Stimulated activated CD4-positive, alpha-beta T cell treated with anti-CD3 and anti-CD28 coated beads, Interleukin-15, amount 100 ng/mL, for 24 hours (primary cell): ENCODE results near the gene WIPF2.

ENCODE experiments used
- DNase-seq: peaks from one replicate; pipeline ENCODE4 v3.0.0-alpha.2; 2020

WIPF2 gene

DNA sequence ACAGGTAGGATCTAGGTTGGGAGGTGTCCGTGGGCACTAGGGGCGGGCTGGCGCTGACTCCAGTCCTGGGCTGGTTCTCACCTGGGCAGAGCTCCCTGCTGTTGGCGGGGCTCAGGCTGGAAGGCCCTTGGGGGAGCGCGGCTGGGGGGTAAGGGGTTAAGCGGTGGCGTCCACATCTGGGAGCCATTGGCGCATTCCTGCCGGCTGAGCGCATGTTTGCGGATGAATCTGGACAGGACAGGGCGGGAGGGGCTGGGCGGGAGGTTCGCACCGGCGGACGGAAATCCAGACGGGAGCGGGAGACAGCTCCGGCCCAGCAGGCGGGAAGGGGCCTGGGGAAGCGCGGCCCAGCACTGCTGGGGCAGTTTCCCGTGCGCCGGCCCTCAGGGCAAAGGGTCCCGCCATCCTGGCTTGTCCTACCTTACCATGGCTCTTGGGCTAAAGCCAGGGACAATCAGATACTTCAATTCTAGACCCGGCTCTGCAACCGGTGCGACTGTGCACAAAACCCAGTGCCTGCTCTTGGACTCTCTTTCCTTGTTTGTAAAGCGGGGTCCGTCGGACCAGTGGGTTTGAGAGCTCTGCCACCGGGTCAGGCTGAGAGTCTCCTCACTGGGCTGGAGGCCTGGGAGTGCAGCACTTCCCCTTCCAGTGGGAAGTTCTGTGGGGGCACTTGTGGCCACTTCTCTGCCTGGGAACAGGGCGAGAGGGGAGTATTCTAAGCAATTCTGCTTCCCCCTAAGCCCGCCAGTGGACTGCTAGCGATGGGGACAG, 97.7 kb downstream of the WIPF2 start:
- no peak for DNase-seq

DNA sequence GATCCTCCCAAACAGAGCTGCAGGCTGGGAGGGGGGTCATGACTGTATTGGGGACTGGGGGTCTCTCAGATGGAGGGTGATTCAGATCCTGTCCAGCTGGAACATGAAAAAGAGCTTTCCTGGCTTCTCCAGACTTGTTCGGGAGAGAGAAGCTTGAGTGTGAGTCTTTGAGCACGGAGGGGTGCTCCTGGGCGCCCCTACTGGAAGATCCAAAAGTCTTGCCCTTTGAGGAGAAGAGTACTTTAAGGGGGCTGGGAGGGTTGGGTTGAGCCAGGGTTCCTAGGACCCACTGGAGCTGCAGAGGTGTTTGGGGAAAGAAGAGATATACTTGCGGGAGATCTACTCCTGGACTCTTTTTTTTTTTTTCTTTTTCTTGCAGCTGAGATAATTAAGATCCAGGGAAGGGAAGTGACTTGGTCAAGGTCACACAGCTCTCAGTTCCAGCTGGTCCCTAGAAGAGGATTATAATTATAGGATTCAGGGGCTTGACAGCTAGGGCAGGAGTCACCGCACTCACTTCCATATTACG, 98.3 kb downstream of the WIPF2 start:
- peak; percentile 65 for DNase-seq

DNA sequence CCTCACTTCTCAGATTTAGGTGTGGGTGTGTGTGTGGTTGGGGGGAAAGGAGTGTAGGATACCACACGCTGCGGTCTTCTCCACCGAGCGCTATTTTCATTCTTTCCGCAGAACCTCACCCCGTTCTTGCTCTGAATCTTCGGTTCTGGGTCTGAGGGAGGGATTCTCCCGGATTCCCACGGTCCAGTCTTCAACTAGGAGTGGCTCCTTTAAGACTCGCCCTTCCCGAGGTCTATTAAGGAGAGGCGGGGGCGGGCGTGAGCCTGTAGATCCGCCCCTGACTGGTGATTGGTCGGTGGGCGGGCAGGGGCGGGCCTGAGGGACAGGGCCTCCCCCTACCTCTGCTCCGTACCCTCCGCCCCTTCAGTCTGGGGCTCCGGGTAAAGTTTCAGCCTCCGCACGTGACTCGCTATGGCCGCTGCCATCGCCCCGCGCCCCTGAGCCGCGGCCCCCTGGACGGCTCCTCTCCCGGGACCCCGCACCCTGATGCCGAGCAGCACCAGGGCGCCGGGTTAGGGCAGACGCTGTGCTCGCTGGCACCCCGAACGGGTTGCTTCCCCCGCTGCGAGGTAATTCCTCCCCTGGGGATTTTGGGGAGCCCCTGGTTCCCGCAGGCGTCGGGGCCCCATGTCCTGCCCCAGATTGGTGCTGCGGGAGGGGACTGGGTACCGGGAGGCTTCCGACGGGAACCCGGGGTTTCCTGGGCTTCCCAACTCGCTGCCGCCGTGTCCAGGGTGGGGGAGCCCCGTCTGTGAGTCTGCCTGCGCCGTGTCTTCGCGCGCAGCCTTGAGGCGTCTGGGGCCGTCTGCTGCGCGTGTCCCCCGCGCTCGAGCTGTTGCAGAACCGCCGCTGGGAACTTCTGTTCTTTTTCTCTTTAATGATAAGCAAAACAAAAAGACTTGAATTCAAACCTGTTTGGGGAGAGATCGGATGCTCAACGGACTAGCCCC, 99.1 kb downstream of the WIPF2 start:
- DNase-seq: peak; percentile 95

DNA sequence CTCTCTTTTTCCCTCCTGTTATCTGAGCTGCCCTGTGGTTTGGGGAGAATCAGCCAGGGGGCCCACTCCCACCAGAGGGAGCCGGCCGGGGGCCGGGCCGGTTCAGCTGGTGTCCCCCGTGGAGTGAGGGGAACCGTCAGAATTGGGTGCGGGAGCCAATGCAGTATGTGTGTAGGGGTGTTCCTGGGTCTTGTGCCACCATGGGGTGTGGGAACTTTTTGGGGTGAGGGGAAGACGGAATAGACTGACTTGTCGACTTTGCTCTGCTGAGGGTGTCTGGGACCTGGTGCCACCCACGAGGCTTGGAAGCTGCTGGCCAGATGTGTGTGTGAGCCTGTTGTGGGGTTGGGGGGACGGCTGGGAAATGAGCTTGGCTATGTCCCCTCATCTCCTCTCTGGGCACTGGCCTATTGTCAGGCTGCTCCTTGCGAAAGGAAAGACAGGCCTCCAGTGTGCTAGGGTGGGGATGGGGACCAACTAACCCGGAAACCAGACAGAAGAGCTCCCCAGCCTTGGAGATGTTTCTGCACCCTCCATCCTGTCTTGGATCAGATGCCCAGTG, 99.8 kb downstream of the WIPF2 start:
- DNase-seq: no peak

DNA sequence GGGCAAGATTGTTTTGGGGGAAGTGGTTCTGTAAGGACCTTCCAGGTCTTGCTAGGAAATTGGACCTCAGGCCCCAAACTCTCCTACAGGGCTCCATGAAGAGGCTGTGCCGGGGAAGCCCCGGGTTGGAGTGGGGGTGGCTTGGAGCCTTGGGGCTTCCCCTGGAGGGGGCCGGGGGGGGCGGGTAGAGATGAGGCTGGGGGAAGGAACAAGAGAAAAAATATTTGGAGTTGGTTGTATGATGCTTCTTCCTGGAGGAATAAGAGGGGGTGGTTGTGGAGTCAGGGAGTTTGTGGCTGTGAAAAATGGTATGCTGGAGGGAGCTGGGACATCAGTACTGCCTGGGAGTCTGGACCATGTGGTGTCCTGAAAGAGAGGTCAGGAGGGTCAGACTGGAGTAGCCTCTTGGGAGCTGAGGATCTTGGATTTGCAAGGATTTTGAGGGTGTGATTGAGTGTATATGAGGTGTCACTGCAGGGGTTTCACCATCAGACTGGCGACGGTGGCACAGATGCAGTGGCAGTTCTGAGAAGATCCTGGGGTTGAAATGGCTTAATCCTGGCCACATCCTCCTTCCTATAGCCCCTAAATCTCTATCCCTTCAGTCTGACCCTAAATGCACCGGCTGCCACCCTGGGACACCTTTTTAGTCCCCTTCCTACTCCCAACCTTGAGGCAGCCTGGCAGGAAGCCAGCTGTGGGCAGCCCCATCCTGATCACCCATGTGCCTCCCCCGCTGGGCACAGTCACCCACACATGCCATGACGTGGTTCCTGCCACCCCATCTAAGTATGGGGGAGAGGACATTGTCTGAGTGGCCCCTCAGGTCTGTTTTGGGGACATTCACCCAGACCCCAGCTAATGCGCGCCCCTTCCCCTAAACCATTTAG, 100.8 kb downstream of the WIPF2 start:
- peak; percentile 74 for DNase-seq

DNA sequence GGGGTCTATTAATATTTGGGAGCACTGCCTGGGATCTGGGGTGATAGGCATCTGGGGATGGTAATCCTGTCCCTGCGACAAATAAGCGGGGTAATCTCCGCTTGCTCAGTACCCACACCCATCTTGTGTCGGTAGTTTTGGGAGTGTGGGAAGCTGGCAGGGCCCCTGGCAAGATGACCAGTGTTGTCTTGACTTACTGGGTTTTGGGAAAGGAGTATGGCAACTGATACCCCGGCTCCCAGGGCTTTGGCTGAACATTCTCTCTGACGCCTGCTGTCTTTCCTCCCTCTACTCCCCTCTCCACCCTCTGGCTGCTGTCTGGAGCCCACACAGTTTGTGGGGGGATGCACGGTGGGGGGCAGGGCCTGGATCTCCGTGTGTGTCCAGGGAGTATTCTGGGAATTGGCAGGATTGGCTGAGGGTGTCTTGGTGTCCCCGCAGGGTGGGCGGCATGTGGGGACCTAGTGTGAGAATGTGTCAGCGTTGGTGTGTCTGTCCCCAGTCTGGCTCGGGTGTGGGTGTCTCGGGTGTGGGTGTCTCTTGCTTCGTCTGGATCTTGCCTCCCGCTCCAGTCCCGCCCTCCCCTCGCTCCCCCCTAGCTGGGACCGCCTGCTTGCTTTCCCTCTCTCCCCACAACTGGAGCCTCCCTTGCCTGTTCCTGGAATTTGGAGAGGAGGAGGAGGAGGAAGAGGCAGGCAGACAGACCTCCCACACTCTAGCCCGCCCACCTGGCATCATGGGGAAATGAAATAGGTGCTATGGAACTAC, 101.8 kb downstream of the WIPF2 start:
- peak; percentile 37 for DNase-seq

DNA sequence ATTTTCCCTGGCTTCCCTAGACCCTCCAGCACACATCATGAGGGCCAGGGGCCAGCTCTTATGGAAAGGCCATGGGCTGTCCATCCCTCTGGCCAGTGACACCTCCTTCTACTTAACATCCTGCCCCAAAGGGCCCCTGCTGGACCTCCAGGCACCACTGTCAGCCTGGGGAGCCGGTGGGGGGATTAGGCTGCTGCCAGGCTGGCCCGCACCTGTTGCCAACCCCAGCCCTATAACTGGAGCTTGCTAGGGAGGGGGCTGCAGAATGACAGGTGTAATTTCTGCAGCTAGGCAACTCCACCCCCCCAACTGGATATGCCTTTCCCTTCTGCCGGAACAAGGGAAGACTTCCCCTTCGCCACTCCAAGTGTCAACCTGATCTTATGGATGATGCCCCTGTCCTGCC, 102.4 kb downstream of the WIPF2 start:
- DNase-seq: no peak

DNA sequence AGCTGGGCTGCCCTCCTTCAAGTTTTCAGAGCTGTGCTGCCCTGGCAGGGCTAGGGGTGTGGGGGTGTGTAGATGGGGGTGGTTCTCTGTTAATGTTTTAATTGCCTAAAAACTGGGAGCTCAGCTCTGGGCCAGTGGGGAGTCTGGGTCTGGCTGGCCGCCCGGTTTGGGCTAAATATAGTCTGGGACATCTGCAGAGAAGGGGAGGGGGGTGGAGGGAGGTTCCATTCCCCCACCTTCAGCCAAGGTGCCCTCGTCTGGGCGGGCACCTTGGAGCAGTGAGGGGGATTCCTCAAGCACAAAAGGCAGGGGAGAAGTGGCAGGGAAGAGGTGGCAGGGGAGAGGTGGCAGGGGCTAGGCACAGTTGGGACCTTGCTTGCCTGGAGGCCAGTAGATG, 102.9 kb downstream of the WIPF2 start:
- DNase-seq: no peak

DNA sequence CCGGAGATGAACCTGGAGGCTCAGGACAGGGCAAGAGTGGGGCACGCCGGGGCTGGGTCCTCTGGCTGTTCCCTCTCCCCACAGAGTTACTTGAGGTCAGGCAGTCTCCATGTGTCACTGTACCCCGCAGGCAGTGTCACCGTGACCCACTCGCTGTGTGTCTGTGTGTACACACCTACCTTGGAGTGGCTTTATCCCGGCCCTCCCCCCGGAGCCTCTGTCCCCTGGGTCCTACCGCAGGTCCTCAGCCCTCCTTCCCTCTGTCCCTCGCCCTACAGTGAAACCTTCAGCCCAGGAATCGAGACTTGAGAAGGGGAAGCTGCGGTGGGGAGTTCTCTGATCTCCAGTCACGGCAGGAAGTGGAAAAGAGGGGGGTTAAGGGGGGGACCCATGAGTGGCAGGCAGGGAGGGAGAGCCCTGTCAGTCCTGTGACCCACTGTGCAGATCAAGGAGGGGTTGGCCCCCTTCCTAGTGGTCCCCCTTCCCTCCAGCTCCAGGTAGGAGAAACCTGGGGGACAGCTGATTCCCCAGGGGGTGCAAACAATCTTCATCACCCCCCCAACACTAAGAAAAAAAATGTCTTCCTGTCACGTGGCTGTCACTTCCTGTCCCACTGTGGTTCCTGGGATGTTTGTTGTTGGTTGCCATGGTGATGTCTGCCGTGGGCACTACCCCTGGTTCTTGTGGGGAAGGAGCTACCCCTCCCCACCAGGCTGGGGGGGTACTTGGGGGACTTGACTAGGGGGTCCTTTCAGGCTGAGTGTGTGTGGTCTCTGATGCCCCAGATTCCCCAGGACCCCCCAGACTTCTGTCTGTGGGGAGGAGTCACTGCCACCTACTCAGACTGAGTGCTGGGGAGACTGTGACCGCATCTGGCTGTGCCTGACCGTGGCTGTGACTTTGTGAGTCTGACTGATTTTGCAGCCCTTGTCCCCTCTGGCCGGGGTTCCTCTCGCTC, 103.5 kb downstream of the WIPF2 start:
- DNase-seq: peak; percentile 84

DNA sequence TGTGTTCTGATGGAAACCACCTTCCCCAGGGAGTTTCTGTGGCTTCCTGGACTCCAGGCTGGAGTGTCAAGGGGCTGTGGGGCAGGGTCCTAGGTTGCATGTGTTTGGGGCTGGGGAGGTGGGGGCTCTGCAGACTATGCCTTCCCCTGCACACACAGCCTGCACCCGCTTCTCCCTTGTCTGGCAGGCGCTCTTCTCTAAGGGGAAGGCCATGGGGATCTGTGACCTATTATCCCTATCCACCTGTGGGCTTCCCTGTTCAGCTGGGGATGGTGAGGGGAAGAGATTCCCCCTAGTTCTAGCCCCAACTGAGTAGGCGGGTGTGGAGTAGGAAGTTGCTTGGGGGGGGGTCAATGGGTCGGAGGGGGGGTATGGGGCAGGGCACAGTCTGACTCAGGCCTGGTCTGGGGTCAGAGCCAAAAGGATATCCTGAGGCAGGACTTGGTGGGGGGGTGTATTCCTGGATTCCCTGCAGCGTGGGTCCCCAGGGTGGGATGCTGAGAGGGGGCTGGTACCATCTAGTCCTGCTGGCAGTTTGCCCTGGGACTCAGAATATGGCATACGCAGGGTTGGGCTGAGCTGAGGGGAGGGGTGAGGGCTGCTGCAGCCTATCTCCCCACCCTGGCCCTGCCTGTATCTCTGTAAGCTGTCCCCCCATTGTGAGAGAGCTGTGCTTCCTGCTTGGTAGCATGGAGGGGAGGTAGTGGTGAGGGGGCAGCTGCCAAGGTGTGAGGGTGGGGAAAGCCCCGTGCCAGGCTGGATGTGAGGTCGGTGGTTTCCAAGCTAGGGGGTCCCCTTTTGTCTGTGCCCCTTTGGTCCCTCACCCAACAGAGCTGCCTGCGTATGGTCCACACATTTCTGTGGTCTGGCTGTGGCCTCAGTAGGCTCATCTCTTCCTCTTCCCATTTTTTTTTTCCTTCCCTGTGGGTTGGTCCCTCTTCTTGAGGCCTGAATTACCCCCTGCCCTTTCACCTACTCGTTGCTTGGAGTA, 104.6 kb downstream of the WIPF2 start:
- DNase-seq: peak; percentile 60

DNA sequence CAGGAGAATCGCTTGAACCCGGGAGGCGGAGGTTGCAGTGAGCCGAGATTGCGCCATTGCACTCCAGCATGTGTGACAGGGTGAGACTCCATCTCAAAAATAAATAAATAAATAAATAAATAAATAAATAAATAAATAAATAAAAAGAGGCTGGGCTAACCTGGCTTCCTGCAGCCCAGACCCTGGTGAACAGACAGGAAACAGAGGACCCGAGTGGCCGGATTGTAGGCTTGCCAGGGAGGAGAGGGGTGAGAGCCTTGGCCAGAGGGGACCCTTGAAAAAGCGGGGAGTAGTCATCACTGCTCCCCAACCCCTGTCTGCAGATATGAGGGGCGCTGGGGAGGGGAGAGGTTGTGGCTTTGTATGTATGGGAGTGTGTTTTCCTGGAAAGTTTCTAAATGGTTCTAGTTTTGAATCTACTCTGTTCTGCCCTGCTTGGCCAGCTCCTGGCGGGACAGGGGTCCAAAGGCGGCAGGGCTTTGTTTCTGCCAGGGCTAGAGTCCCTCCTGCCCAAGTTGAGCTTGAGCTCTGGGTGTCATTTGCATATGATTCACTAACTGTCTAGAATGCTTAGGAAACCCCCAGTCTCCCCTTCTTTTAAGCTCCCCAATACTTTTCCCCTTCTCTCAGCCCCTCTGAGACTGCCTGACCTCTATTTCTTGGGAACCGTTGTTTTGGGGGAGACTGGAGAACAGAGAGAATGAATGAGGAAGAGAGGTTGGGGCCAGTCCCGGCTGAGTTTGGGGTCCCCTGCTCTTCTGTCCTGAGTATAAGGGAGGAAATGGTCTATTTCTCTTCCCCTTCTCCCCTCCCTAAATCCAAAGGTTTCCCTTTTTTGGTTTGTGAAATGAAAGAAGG, 106.3 kb downstream of the WIPF2 start:
- peak; percentile 30 for DNase-seq

DNA sequence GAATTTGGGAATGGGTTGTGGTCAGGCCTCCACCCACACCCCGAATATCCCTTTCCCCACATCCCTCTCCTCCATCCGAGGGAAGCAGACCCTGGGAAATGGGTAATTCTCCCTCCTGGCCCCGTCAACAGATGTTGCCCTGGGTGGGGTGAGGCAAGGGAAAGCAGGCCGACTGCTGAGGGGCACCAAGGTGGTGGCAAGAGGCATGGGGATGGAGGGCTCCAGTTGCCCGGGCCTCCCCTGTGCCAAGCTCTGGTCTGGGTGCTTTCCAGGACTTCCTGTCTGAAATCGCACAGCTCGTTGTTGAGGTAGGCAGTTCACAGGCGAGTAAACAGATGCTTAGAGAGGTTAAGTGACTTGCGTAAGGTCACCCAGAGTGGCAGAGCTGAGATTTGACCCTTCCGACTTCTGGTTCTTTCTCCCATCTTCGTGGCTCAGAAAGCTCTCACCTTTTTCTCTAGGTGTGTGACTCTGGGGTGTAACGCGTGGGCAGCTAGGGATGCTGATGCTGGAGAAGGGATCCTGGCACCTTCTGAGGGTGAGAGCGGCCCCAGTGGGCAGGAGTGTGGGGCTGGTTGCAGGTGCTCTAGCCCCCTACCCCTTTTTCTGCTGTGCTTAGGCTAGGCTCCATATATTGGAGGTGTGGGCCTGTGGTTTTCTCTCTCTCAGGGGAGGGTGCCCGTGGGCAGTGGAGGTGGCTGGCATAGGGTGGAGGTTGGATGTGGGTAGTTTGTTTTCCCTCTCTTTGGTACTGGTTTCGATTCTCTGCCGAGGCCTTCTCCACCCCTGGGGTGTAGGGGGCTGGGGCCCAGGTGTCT, 107.1 kb downstream of the WIPF2 start:
- DNase-seq: peak; percentile 49

DNA sequence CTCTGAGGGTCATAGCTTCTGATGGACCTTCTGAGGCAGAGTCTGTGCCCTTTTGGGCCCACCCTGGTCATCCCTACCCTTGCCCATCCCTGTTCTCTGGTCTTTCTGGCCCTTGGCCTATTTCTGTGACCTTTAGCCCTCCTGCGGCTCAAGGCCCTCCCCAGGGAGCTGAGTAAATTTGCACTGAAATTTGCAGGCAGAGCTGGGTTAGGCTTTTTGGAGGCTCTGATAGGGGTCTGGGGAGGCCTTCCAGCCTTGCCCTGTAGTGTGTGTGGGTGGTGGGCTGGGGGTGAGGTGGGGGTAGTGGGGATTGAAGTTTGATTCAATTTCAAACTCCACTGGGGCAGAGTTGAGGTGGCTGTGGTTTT, 107.7 kb downstream of the WIPF2 start:
- no peak for DNase-seq

DNA sequence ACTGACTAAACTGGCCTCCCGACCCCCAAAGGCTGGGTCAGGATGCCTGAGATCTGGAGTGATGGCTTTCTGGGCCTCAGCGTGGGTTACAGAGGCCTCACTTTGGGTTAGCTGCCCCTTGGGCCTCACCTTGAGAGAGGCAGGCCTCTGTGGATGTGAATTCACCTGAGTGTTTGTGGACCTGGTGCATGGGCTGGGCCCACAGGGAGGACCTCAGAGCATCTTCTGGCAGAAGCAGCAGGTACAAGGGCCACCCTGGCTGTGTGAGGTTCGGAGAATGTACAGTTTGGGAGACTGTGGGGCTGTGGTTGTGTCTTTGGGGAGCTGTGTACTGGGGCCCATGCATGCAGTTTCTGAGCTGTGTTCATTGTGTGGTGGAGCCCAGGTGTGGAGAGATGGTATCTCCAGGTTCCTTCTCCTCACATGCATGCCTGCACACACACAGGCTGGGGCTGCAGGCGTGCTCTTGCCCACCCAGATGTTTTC, 108.2 kb downstream of the WIPF2 start:
- DNase-seq: no peak

DNA sequence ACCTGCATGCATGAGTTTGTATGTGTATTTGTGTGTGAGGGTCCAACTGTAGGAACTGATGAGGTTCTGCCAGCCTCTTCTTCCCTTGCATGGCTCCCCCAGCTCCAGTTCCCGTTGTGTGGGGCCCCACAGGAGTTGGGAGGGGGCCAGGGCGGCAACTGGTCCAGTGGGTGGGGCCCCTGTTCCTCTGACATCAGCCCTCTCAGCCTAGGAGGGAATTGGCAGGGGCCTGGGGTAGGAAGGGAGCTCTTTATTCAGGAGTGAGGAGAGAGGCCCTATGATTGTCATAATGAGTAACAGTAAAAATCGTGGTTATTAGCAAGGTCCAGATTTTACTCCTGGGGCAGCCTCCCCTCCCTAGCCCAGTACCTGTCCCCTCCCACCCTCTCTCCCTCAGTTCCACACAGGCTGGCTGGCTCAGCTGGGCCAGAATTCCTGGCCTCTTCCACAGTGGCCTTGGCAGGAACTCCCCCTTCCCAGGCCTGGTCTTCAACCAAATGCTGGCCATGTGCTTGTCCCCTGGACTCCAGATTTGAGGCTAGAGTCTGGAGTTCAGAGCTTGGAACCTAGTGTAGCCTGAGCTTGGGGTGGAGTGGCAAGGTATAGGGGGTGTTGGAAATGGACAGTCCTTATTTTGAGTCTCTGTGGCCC, 108.8 kb downstream of the WIPF2 start:
- DNase-seq: no peak

DNA sequence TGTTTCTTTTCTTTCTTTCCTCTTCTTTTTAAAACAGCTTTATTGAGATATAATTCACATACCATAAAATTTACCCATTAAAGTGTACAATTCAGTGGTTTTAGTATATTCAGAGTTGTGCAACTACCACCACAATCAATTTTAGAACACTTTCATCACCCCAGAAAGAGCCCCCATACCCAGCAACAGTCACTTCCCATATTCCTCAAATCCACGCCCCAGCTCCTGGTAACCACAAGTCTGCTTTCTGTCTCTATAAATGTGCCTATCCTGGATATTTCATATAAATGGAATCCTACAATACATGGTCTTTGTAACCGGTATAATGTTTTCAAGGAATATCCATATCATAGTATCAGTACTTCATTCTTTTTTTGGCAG, 109.3 kb downstream of the WIPF2 start:
- no peak for DNase-seq
